Measurements from ENCODE around the gene TAGLN. TPM values are rescaled to one million over a fixed set of nuclear protein-coding genes. Genes with fewer than 3 reads are reported as not detected.

The TAGLN gene
- total RNA-seq, 4 donors from 2014 or later = 1,525 to 3,984 (median 2,307) TPM

DNA sequence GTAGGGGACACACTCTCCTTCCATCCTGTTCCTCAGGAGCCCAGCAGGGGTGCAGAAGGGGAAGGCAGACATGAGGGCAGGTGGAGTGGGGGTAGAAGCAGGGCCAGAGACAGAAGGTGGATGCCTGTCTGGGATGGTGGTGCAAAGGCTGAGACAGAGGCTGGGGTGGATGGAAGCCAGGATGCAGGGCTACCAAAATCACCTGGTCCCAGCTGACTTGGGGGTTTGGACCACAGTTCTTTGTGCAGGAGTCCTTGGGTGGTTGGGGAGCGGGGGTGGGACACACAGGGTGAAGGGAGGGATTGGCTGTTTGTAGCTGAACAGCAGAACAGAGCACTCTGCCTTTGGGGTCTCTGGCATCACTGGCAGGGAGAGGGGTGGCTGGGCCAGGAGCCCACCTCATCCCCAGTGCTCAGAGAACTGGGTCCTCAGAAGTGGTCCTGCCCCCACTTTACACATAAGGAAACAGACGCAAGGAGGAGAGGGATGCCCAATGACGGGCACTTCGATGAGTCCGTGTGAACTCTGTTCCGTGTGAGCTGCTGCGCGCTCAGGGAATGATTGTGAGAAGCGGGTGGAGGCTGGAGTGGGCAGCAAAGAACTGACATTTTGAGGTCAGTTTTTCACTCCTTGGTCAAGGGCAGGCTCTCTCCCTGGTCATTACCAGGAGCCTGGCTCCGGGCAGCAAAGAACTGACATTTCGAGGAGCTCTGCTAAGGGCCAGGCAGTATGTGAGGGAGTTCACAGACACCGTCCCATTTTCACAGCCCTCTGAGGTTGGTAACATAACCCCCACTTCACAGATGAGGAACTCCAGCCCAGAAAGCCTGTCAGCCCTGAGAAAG is 1.9 kb downstream of the TAGLN start:
- Histone ChIP-seq H3K9me3 (no peaks in the 10 kb centered on the region), H3K36me3 (peaks cover 0 to 67% (median 0%) of the 10 kb centered on the region in 3 donors), H3K27me3 (no peaks in the 10 kb centered on the region), H3K27ac (peak overlapping the region; percentile 80 to 92 (median 88)), H3K4me1 (peaks cover 0 to 67% (median 17%) of the 10 kb centered on the region in 4 donors), H3K4me3 (peak overlapping the region; percentile 28 to 60 (median 56))
- WGBS, 2 donors = 40 to 53% methylated on average over 12 of the region's 12 CpGs
- TF ChIP-seq POLR2A (IDR thresholded peaks at IDR 0.05) (no peak), EP300 (IDR thresholded peaks at IDR 0.05) (no peak)
- TF ChIP-seq, protein P1, sequence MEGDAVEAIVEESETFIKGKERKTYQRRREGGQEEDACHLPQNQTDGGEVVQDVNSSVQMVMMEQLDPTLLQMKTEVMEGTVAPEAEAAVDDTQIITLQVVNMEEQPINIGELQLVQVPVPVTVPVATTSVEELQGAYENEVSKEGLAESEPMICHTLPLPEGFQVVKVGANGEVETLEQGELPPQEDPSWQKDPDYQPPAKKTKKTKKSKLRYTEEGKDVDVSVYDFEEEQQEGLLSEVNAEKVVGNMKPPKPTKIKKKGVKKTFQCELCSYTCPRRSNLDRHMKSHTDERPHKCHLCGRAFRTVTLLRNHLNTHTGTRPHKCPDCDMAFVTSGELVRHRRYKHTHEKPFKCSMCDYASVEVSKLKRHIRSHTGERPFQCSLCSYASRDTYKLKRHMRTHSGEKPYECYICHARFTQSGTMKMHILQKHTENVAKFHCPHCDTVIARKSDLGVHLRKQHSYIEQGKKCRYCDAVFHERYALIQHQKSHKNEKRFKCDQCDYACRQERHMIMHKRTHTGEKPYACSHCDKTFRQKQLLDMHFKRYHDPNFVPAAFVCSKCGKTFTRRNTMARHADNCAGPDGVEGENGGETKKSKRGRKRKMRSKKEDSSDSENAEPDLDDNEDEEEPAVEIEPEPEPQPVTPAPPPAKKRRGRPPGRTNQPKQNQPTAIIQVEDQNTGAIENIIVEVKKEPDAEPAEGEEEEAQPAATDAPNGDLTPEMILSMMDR (IDR thresholded peaks at IDR 0.05) = no peak
- no peak for DNase-seq (ENCODE audit: low spot score in 2 of 2)

DNA sequence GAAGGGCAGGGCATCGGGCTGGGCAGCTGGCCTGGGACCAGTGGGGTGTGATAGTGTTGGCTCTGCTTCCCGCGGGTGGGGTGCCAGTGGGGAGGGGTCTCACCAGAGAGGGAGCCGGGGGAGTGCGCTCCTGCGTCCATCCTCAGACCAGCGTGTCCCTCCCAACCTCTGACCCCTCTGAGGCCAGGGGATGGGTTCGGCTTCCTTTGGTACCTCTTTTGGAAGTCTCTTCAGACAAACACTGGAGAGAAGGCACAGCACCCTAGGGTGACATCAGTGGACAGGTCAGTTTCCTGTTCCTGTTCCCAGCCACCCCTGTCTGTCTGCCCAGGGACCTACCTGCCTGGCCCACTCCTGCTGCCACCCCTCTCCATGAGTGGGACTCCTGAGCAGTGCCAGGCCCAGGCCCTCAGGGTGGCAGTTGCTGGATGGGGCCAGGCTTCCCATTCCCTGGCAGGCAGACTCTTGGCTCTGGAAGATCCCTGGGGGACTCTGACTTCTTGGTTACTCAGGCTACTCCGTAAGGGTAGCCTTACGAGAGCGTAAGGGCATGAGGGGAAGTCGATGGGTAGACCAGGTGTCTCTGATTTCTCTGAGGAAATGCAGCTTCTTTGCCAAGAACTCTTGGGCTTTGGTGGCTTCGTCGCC is 2.6 kb downstream of the TAGLN start:
- Histone ChIP-seq H3K4me1 (peaks cover 0 to 67% (median 17%) of the 10 kb centered on the region in 4 donors), H3K27me3 (no peaks in the 10 kb centered on the region), H3K9me3 (no peaks in the 10 kb centered on the region), H3K4me3 (peak overlapping the region; percentile 28 to 60 (median 56)), H3K27ac (peak overlapping the region; percentile 80 to 92 (median 88)), H3K36me3 (peaks cover 0 to 62% (median 0%) of the 10 kb centered on the region in 3 donors)
- DNase-seq (ENCODE audit: low spot score in 2 of 2) = no peak
- 47 to 52% methylated on average over 12 to 14 of the region's 14 CpGs for WGBS, 2 donors
- TF ChIP-seq EP300 (IDR thresholded peaks at IDR 0.05) (no peak), POLR2A (IDR thresholded peaks at IDR 0.05) (no peak)
- TF ChIP-seq, protein P1 (IDR thresholded peaks at IDR 0.05) = no peak

DNA sequence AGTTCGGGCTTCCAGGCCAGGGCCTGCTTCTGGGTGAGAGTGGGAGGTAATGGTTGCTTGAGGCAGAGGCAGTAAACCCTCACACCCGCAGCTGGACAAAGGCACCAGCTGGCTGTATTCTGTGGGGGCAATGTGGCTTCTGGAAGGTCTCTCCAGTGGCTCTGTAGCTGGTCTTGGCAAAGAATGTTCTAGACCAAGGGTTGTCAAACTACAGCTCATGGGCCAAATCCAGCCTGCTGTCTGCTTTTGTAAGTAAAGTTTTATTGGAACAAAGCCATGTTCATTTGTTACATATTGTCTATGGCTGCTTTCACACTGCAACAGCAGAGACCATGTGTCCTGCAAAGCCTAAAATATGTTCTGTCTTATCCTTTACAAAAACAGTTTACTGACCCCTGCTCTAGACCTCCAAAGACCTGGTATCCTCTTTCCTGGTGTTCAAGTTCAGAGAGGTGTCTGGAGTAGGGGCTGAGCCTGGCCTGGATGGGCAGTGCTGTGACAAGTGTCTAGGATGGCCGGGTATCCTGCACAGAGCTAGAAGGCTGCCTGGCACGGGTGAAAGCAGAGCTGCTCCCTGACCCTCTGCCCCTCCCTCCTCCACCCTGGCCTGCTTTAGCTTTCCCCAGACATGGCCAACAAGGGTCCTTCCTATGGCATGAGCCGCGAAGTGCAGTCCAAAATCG is 3.4 kb downstream of the TAGLN start:
- no peak for DNase-seq (ENCODE audit: low spot score in 2 of 2)
- Histone ChIP-seq H3K27ac (peak overlapping the region; percentile 80 to 92 (median 88)), H3K9me3 (no peaks in the 10 kb centered on the region), H3K4me3 (peak overlapping the region; percentile 28 to 60 (median 56)), H3K4me1 (peaks cover 0 to 67% (median 17%) of the 10 kb centered on the region in 4 donors), H3K27me3 (no peaks in the 10 kb centered on the region), H3K36me3 (peaks cover 0 to 56% (median 0%) of the 10 kb centered on the region in 3 donors)
- WGBS, 2 donors = 67 to 78% methylated on average over 7 of the region's 7 CpGs
- TF ChIP-seq POLR2A (IDR thresholded peaks at IDR 0.05) = no peak
- TF ChIP-seq, protein P1 (IDR thresholded peaks at IDR 0.05) = no peak
- TF ChIP-seq EP300 (IDR thresholded peaks at IDR 0.05) = peak in 1 of 2 donors; percentile 8

DNA sequence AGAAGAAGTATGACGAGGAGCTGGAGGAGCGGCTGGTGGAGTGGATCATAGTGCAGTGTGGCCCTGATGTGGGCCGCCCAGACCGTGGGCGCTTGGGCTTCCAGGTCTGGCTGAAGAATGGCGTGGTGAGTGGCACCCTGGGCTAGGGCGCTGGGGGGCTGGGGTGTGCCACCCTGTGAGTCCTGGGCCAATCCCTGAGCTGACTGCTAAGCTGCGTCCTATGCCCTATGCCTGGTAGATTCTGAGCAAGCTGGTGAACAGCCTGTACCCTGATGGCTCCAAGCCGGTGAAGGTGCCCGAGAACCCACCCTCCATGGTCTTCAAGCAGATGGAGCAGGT is 3.9 kb downstream of the TAGLN start:
- Histone ChIP-seq H3K4me1 (peaks cover 0 to 62% (median 16%) of the 10 kb centered on the region in 4 donors), H3K27me3 (no peaks in the 10 kb centered on the region), H3K9me3 (no peaks in the 10 kb centered on the region), H3K27ac (peak overlapping the region; percentile 80 to 92 (median 88)), H3K4me3 (peak overlapping the region in 3 of 4 donors; percentile 53 to 60 (median 58)), H3K36me3 (peaks cover 0 to 52% (median 0%) of the 10 kb centered on the region in 3 donors)
- TF ChIP-seq, protein P1 (IDR thresholded peaks at IDR 0.05) = no peak
- no peak for TF ChIP-seq POLR2A (IDR thresholded peaks at IDR 0.05)
- TF ChIP-seq EP300 (IDR thresholded peaks at IDR 0.05) = no peak
- no peak for DNase-seq (ENCODE audit: low spot score in 2 of 2)
- 65 to 91% methylated on average over 10 of the region's 10 CpGs for WGBS, 2 donors

Data from tibial nerve (tissue), 4 donors.